Amniotic epithelial cell (primary cell): ENCODE measurements around the gene MNX1.
A peak's percentile ranks its signal among the peaks of the same experiment; 100 is the strongest.

Source experiments
- DNase-seq: peaks from one replicate; pipeline ENCODE4 v3.0.0-alpha.2; 2010; ENCODE audit warnings: low read depth

The MNX1 gene

DNA sequence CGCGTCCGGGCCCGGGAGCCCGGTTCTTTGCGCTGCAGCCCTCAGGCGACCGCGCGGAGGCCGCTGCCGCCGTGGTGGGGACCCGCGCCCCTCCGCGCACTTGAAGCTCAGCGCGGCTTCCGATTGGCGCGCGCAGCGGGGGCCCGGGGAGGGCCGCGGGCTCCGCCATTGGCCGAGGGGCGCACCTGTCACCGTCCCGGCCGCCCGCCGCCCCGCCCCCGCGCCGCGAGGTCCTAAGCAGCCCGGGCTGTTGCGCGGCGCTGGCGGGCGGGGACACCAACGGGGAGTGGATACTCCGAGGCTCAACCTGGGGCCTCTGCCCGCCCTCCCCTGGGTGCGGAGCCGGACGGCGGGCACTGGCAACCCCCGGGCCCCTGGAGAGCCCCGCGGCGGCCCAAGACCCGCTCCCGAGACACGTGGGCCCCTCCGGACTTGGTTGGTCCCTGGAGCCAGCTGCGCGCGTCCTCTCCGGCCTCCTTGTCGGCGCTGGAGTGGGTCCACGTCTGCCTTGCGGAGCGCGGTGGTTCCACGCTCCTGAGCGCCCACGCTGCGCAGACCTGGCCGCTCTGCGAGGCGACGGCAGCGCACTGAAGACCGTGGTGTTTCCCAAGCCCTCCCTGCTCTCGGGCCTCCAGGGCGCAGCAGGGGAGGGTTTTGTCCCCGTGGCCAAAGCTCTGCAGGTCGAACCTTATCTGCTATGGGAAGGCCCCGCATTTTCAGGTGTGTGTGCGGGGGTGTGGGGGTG lies at the start of gene MNX1:
MNX1 (minus strand) TSS at position 76 of the 745 bp plus-strand sequence. CDS start 313 bp downstream, outside the sequence.
- peak; percentile 8 for DNase-seq

- DNase-seq, result no peak
These were observed 49.1 kb upstream of the MNX1 start for GRCh38 chr7:157059534-157059933.

DNA sequence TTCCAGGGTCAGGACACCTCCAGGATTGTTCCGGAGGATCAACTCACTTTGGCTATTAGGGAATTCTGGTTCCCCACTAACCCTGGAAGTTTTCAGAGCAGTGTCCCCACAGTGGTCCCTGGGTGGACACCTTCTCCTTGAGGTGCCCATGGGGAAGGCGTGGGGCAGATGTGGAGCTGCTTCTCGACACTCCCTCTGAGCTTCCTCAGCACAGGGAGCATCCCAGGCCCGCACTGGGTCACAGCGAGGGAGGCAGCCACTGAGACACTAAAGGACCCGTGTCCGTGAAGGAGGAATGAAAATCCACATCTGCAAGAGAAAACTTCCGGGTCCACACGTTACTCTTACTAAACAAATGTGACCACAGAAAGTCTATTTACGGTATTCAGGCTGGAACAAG lies 48.2 kb upstream of the MNX1 start:
- no peak for DNase-seq

- DNase-seq, result no peak
These were observed 47.6 kb upstream of the MNX1 start for GRCh38 chr7:157058068-157058467.

GRCh38 chr7:157056957-157057902 lies 46.8 kb upstream of the MNX1 start:
- DNase-seq, result no peak

DNA sequence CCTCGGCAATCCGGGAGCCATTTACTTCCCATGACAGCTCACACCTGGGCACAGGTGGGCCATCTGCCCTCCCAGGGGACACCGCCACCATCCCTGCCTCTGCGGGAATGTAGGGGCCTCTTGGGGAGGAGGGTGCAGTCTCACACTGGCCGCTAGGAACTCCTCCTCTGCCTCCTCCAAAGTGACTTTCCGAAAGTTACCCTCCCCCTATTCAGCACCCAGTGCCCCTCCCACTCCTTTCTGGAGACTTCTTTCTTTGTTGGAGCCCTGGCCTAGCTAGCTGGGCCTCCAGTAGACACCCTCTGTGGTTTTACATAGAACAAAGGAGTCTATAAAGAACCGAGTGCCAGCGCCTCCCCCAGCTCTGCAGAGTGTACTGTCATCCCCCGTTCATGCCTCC lies 45.8 kb upstream of the MNX1 start:
- DNase-seq, result no peak

DNA sequence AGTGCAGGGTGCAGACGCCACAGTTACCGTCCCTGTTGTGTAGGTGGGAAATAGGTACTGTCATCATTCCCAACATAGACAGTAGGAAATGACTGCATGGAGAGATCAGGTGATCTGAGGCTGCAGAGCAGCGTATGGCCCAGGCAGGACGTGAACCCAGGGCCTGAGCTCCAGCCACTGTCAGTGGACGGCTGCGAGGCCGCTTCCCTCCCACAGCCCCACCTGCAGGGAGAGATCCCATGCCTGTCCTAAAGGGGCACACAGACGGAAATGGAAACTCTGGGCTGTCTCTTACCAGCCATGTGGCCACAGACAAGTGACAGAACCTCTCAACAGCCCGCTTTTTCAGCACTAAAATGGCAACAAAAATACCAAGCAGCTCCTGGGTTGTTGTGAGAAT lies 44.5 kb upstream of the MNX1 start:
- no peak for DNase-seq

DNA sequence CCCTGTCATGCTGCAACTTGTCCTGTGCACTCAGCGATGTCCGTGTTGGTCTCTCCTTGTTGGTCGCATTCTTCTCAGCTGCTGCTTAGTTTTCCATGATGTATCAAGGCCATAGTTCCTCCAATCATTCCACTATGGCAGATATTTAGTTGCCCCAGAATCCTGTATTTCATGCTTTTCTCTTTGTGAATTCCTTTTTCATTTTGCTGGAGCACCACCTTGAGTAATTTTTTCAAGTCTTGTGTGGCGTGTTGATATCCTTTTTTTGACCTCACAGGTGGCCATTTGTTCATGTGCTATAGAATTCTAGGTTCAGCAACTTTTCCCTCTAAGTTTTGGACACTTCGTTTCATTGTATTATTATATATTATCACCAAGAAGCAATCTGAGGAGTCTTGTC lies 42.7 kb upstream of the MNX1 start:
- no peak for DNase-seq

GRCh38 chr7:157047148-157047547 lies 36.7 kb upstream of the MNX1 start:
- DNase-seq, result no peak

DNA sequence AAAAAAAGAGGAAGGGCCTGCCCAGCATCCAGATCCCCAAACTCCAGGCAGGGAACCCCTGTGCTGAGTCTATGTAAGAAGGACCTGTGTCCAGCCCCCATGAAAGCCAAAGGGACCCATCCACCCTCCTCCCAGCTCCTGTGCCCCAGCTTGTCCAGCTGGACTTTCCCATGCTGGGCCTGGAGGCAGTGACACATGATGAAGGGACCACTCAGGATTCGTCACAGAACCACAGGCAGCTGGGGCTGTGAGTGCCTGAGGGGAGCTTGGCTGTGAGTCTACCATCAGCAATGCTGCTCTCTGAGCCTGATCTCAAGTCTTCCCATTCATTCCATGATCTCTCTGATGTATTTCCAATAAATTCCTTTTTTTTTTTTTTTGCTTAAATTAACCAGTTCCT lies 36.2 kb upstream of the MNX1 start:
- DNase-seq, result no peak

GRCh38 chr7:157044943-157045660 lies 34.6 kb upstream of the MNX1 start:
- no peak for DNase-seq

- no peak for DNase-seq
These were observed 33.8 kb upstream of the MNX1 start for GRCh38 chr7:157044147-157044687.

GRCh38 chr7:157043745-157044144 lies 33.3 kb upstream of the MNX1 start:
- no peak for DNase-seq

- no peak for DNase-seq
These were observed 31.2 kb upstream of the MNX1 start for GRCh38 chr7:157041514-157042277.

DNA sequence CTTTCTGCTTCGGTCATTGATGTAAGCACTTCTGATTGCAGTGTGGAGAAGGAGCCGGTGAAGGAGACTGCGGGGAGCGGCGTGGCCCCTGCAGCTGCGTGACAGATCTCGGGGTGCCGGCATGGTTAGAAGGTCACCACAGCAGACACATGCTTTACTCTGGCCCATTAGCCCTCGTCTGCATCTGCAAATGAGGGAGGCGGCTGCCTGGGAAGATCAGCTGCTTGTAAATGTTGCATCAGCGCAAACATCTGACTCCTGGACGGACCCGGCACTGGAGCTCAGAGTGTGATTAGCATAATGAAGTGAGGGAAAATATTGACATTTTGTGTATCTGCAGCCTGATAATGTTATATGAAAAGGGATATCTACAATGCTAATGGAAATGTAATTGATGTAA lies 30.5 kb upstream of the MNX1 start:
- DNase-seq, result no peak

GRCh38 chr7:157037635-157038034 lies 27.2 kb upstream of the MNX1 start:
- DNase-seq, result no peak

- no peak for DNase-seq
These were observed 26.6 kb upstream of the MNX1 start for GRCh38 chr7:157037028-157037427.

DNA sequence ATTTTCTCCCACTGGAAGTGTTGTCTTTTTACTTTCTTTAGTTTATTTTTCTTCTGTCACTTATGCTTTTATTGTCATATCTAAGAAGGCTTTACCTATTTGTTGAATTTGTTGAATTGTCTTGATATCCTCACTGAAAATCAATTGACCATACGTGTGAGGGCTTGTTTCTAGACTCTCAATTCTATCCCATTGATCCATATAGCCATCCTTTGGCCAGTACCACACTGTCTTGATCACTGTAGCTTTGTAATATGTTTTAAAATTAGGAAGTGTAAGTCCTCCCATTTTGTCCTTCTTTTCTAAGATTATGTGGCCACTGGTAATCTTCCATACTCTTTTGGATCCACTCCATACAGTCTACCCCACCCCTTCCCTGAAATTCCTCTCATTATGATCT lies 25.5 kb upstream of the MNX1 start:
- no peak for DNase-seq

- DNase-seq, result no peak
These were observed 24.8 kb upstream of the MNX1 start for GRCh38 chr7:157035302-157035701.

- no peak for DNase-seq
These were observed 23.3 kb upstream of the MNX1 start for GRCh38 chr7:157033483-157034473.
